ENCODE results near the gene PRF1.

The PRF1 gene

DNA sequence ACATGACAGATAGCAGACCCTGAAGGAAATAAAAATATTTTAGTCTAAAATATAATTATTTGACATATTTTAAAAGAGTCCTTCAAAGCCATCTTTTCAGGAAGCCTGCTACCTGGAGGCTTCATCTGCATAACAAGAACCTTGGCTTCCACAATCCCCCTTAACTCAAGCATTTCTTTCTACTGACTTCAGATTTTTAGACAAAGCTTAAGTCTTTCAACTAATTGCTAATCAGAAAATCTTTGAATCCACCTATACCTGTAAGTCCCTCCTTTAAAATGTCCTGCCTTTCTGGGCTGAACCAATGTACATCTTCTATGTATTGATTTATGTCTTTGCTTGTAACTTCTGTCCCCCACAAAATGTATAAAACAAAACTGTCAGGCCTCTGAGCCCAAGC is 23.5 kb upstream of the PRF1 start:
- TF ChIP-seq, protein P1, sequence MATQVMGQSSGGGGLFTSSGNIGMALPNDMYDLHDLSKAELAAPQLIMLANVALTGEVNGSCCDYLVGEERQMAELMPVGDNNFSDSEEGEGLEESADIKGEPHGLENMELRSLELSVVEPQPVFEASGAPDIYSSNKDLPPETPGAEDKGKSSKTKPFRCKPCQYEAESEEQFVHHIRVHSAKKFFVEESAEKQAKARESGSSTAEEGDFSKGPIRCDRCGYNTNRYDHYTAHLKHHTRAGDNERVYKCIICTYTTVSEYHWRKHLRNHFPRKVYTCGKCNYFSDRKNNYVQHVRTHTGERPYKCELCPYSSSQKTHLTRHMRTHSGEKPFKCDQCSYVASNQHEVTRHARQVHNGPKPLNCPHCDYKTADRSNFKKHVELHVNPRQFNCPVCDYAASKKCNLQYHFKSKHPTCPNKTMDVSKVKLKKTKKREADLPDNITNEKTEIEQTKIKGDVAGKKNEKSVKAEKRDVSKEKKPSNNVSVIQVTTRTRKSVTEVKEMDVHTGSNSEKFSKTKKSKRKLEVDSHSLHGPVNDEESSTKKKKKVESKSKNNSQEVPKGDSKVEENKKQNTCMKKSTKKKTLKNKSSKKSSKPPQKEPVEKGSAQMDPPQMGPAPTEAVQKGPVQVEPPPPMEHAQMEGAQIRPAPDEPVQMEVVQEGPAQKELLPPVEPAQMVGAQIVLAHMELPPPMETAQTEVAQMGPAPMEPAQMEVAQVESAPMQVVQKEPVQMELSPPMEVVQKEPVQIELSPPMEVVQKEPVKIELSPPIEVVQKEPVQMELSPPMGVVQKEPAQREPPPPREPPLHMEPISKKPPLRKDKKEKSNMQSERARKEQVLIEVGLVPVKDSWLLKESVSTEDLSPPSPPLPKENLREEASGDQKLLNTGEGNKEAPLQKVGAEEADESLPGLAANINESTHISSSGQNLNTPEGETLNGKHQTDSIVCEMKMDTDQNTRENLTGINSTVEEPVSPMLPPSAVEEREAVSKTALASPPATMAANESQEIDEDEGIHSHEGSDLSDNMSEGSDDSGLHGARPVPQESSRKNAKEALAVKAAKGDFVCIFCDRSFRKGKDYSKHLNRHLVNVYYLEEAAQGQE (IDR thresholded peaks at IDR 0.05; ENCODE audit: insufficient read depth in 1 of 2, low read depth in 2 of 2, low read length in 2 of 2): no peak
- TF ChIP-seq FOXP2 (optimal IDR thresholded peaks at IDR 0.05; ENCODE audit: borderline replicate concordance, extremely low read depth, extremely low read length, insufficient read depth) (no peak), POLR2AphosphoS5 (IDR thresholded peaks at IDR 0.05; ENCODE audit: low read depth, low read length) (no peak), TAF1 (IDR thresholded peaks at IDR 0.05; ENCODE audit: borderline replicate concordance, insufficient read depth, low read length) (no peak), SIN3A (IDR thresholded peaks at IDR 0.05; ENCODE audit: borderline replicate concordance, insufficient read depth, low read length) (no peak)

DNA sequence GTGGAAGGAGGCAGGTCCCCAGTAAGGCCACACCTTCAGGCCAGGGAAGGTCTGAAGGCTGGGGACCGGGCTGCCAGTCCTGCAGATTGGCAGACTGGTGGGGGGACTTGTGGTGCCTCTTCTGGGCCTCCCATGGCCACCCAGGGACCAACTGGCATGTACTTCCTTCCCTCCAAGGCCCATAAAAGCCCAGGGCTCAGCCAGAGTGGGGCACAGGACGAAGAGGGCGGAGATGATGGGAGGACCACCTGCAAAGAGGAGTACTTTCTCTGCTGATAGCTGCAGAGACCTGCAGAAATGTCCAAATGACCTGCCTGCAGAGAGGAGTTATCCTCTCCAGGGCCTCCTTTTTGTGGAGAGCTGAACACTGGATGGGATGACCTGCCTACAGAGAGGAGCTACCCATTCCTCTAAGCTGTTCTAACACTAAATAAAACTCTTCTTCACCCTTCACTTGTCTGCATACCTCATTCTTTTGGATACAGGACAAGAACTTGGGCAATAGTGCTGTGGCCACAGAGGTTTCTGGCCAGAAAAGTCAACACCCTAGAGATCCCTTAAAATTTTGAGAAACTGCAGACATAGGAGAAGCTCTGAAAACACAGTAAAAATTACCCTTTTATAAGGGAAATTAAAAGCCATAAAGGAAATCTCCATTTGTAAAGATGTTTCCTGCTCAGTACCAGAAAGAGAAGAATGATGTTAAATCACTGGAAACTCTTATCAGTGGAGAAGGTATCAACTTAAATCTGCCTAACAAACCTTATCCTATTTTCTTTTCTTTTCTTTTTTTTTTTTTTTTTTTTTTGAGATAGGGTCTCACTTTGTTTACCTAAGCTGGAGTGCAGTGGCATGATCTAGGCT is 20.7 kb upstream of the PRF1 start:
- TF ChIP-seq FOXP2 (optimal IDR thresholded peaks at IDR 0.05; ENCODE audit: borderline replicate concordance, extremely low read depth, extremely low read length, insufficient read depth) (no peak), SIN3A (IDR thresholded peaks at IDR 0.05; ENCODE audit: borderline replicate concordance, insufficient read depth, low read length) (no peak), TAF1 (IDR thresholded peaks at IDR 0.05; ENCODE audit: borderline replicate concordance, insufficient read depth, low read length) (no peak), POLR2AphosphoS5 (IDR thresholded peaks at IDR 0.05; ENCODE audit: low read depth, low read length) (no peak)
- TF ChIP-seq, protein P1 (IDR thresholded peaks at IDR 0.05; ENCODE audit: insufficient read depth in 1 of 2, low read depth in 2 of 2, low read length in 2 of 2): no peak

DNA sequence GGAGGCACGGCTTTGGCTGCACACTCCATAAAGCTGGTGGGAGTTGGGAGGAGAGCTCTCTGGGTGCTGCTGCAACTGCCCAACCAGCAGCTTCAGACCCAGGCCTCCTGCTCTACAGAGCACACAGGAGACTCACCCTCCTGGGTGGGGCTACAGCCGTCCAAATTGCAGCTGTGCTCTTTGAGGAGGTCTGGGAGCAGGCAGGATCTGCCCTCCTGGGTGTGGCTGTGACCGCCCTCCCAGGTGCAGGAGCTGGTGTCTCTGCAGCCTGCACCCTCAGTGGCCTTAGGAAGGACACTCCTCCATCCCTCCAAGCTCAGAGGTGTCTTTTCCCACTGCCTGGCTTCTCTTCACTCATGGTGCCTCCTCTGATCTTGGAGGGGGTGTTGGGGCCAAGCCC is 20.0 kb upstream of the PRF1 start:
- TF ChIP-seq POLR2AphosphoS5 (IDR thresholded peaks at IDR 0.05; ENCODE audit: low read depth, low read length): no peak
- no peak for TF ChIP-seq SIN3A (IDR thresholded peaks at IDR 0.05; ENCODE audit: borderline replicate concordance, insufficient read depth, low read length)
- no peak for TF ChIP-seq FOXP2 (optimal IDR thresholded peaks at IDR 0.05; ENCODE audit: borderline replicate concordance, extremely low read depth, extremely low read length, insufficient read depth)
- TF ChIP-seq, protein P1 (IDR thresholded peaks at IDR 0.05; ENCODE audit: insufficient read depth in 1 of 2, low read depth in 2 of 2, low read length in 2 of 2): no peak
- TF ChIP-seq TAF1 (IDR thresholded peaks at IDR 0.05; ENCODE audit: borderline replicate concordance, insufficient read depth, low read length): no peak

DNA sequence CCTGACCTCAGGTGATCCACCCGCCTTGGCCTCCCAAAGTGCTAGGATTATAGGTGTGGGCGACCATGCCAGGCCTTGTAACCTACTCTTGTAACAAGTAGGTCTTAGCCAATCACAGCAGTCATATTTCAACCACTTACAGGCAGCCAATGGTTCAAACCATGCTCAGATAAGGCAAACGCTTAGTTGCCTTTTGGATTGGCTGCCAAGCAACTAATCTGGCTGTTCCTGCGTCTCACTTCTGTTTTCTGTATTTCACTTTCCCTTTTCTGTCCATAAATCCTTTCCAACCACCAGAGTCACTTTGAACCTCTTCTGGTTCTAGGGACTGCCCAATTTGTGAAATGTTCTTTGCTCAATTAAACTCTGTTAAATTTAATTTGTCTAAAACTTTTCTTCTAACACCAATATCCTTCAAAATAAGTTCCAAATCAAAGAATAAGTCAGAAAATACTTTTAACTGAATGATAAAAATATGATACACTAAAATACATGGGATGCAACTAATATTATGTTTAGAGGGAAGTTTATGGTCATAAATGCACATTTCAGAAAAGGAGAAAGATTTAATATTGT is 19.1 kb upstream of the PRF1 start:
- no peak for TF ChIP-seq SIN3A (IDR thresholded peaks at IDR 0.05; ENCODE audit: borderline replicate concordance, insufficient read depth, low read length)
- TF ChIP-seq, protein P1 (IDR thresholded peaks at IDR 0.05; ENCODE audit: insufficient read depth in 1 of 2, low read depth in 2 of 2, low read length in 2 of 2): no peak
- TF ChIP-seq POLR2AphosphoS5 (IDR thresholded peaks at IDR 0.05; ENCODE audit: low read depth, low read length): no peak
- TF ChIP-seq TAF1 (IDR thresholded peaks at IDR 0.05; ENCODE audit: borderline replicate concordance, insufficient read depth, low read length): no peak
- no peak for TF ChIP-seq FOXP2 (optimal IDR thresholded peaks at IDR 0.05; ENCODE audit: borderline replicate concordance, extremely low read depth, extremely low read length, insufficient read depth)

All from PFSK-1 (cell line).